H1 (cell line): ENCODE measurements around the gene MTF2.

Experiments
- CHD2 ChIP-seq: IDR thresholded peaks from 2 replicates; pipeline ENCODE4 v1.6.1; 2012; ENCODE audit warnings: low read length, improper control_type of control experiment
- CHD7 ChIP-seq: fragments of 300-600 bp; sonication (generic); IDR thresholded peaks from 2 replicates; pipeline ENCODE4 v1.7.1; 2012; ENCODE audit warnings: low read length, moderate library complexity, mild to moderate bottlenecking, inconsistent platforms; ENCODE audit not compliant: insufficient replicate concordance
- CTCF ChIP-seq, 3 experiments: IDR thresholded peaks; 1 replicate in 2 of 3; 2 replicates in 1 of 3; pipeline versions ENCODE4 v1.5.1 to v1.6.1; 2011; ENCODE audit warnings: low read length in 3 of 3, mild to moderate bottlenecking in 3 of 3, inconsistent platforms in 2 of 3, low read depth in 1 of 3, moderate library complexity in 1 of 3; ENCODE audit not compliant: insufficient read depth in 1 of 3; ENCODE audit errors: control extremely low read depth in 1 of 3
- E2F6 ChIP-seq: IDR thresholded peaks from 2 replicates; pipeline ENCODE4 v1.6.1; 2012; ENCODE audit warnings: inconsistent platforms
- EZH2 ChIP-seq: fragments of 200-600 bp; sonication (generic); IDR thresholded peaks from 2 replicates; pipeline ENCODE4 v1.7.1; 2012; ENCODE audit warnings: low read depth, mild to moderate bottlenecking, moderate library complexity, low read length, inconsistent platforms; ENCODE audit not compliant: severe bottlenecking
- GTF2F1 ChIP-seq: IDR thresholded peaks from 2 replicates; pipeline ENCODE4 v1.6.1; 2012; ENCODE audit warnings: low read depth, low read length, improper control_type of control experiment, borderline replicate concordance
- MAFK ChIP-seq: IDR thresholded peaks from 2 replicates; pipeline ENCODE4 v1.6.1; 2012; ENCODE audit warnings: low read depth, mild to moderate bottlenecking, improper control_type of control experiment, low read length
- MAX ChIP-seq: IDR thresholded peaks from 2 replicates; pipeline ENCODE4 v1.6.1; 2012; ENCODE audit warnings: inconsistent platforms
- POLR2A ChIP-seq, 2 experiments: IDR thresholded peaks; 1 replicate in 1 of 2; 2 replicates in 1 of 2; pipeline ENCODE4 v1.6.1; 2011; ENCODE audit warnings: low read depth in 2 of 2, low read length in 2 of 2, mild to moderate bottlenecking in 2 of 2; ENCODE audit errors: control extremely low read depth in 1 of 2
- POLR2AphosphoS5 ChIP-seq: IDR thresholded peaks from 2 replicates; pipeline ENCODE4 v1.6.1; 2011; ENCODE audit warnings: low read depth, low read length
- RFX5 ChIP-seq: IDR thresholded peaks from 2 replicates; pipeline ENCODE4 v1.6.1; 2011; ENCODE audit warnings: low read depth, low read length, improper control_type of control experiment, borderline replicate concordance
- RNF2 ChIP-seq: fragments of 200-900, 300-1000 bp; sonication (generic); IDR thresholded peaks from 2 replicates; pipeline ENCODE4 v1.7.1; 2016; ENCODE audit warnings: borderline replicate concordance, low read depth, mild to moderate bottlenecking, antibody characterized with exemption, low read length; ENCODE audit not compliant: poor library complexity, severe bottlenecking; ENCODE audit errors: missing control alignments

- no peak for TF ChIP-seq EZH2
- TF ChIP-seq CTCF (IDR thresholded peaks at IDR 0.05; ENCODE audit: control extremely low read depth in 1 of 3, insufficient read depth in 1 of 3, low read depth in 1 of 3, low read length in 3 of 3), result no peak
- TF ChIP-seq RNF2, result no peak
- TF ChIP-seq GTF2F1, result no peak
- no peak for TF ChIP-seq MAX
- no peak for TF ChIP-seq POLR2A (IDR thresholded peaks at IDR 0.05; ENCODE audit: control extremely low read depth in 1 of 2, low read depth in 2 of 2, low read length in 2 of 2)
- no peak for TF ChIP-seq POLR2AphosphoS5
- no peak for TF ChIP-seq MAFK
- no peak for TF ChIP-seq CHD2
- TF ChIP-seq RFX5, result no peak
- TF ChIP-seq CHD7, result no peak
- no peak for TF ChIP-seq E2F6
Measured at GRCh38 chr1:93076268-93076667, 2.8 kb upstream of the MTF2 start.
